ENCODE measurements around the gene ZNF844.
"Not testable (repeated sequence)": the region's sequence is repeated elsewhere in the genome, so short reads cannot be mapped to it uniquely, and the experiment has no call there.

Gene ZNF844

GRCh38 chr19:12064590-12065538 lies at the start of gene ZNF844:
Gene ZNF844, plus strand, starts transcription at chr19:12064731. Its CDS starts 143 bp downstream, at chr19:12064874.
- peak; percentile 38 to 97 (median 95) for DNase-seq

GRCh38 chr19:12015015-12015752 lies 49.3 kb upstream of the ZNF844 start:
- no peak for DNase-seq

GRCh38 chr19:12015753-12016116 lies 48.8 kb upstream of the ZNF844 start:
- DNase-seq = no peak

- no peak for DNase-seq
Observed at GRCh38 chr19:12034198-12034597, 30.3 kb upstream of the ZNF844 start.

- DNase-seq = peak in 1 of 14 donors; percentile 7
Observed at GRCh38 chr19:12034620-12035019, 29.9 kb upstream of the ZNF844 start.

- peak; percentile 27 to 92 (median 86) for DNase-seq
Observed at GRCh38 chr19:12035220-12036172, 29.0 kb upstream of the ZNF844 start, which contains the start of gene ZNF433. Gene ZNF433, minus strand, starts transcription at chr19:12035679. Its CDS starts 140 bp downstream, at chr19:12035539.

- no peak for DNase-seq
Observed at GRCh38 chr19:12042893-12043292, 21.6 kb upstream of the ZNF844 start.

- DNase-seq = no peak
Observed at GRCh38 chr19:12043752-12044422, 20.6 kb upstream of the ZNF844 start.

GRCh38 chr19:12047868-12048267 lies 16.7 kb upstream of the ZNF844 start:
- no peak for DNase-seq

GRCh38 chr19:12052091-12052496 lies 12.4 kb upstream of the ZNF844 start:
- DNase-seq = peak in 1 of 14 donors; percentile 8

GRCh38 chr19:12052497-12053169 lies 11.9 kb upstream of the ZNF844 start, which contains the start of gene ZNF878:
Gene ZNF878, minus strand, starts transcription at chr19:12052961. Its CDS starts 160 bp downstream, at chr19:12052801.
- DNase-seq = peak; percentile 10 to 91 (median 76)

- no peak for DNase-seq
Observed at GRCh38 chr19:12055784-12056183, 8.7 kb upstream of the ZNF844 start.

- DNase-seq = no peak
Observed at GRCh38 chr19:12075538-12076139, 11.1 kb downstream of the ZNF844 start.

GRCh38 chr19:12076331-12076730 lies 11.8 kb downstream of the ZNF844 start:
- DNase-seq = not testable (repeated sequence)

GRCh38 chr19:12077375-12077774 lies 12.8 kb downstream of the ZNF844 start:
- DNase-seq = no peak

- not testable (repeated sequence) for DNase-seq
Observed at GRCh38 chr19:12083336-12083735, 18.8 kb downstream of the ZNF844 start.

GRCh38 chr19:12085074-12085818 lies 20.7 kb downstream of the ZNF844 start:
- no peak for DNase-seq

GRCh38 chr19:12090807-12091206 lies 26.3 kb downstream of the ZNF844 start:
- DNase-seq = peak in 11 of 14 donors; percentile 0 to 50 (median 22)
